GM12878 (cell line): Measurements from ENCODE around the gene RAD51B. TPM values are rescaled to one million over a fixed set of nuclear protein-coding genes. Genes with fewer than 3 reads are reported as not detected.
A peak's percentile ranks its signal among the peaks of the same experiment; 100 is the strongest.

Experiments used
- ATAC-seq: fragments of 200-7000 bp; cut with Tn5 transposase; 3 replicates; pipeline ENCODE4 v1.9.1; 2020; ENCODE audit warnings: mild to moderate bottlenecking, moderate library complexity
- BruUV-seq: library from RNA; stranded (reverse); fragments of 400-500 nt; replicated peaks from 2 replicates; lab custom pipeline; 2021; lab: Mats Ljungman, UMichigan
- CTCF ChIA-PET: fragments of 300-600 bp; sonication (Branson Sonifier 250); formaldehyde crosslinking; extraction: SDS; loops from one replicate; lab custom pipeline; 2021; ENCODE audit warnings: inconsistent platforms; lab: Yijun Ruan, JAX
- POLR2A ChIA-PET: fragments of 350-600 bp; formaldehyde crosslinking; extraction: SDS; loops from one replicate; lab custom pipeline; 2021; ENCODE audit warnings: inconsistent platforms; lab: Charles Lee
- RAD21 ChIA-PET: fragments of 300-600 bp; sonication (Branson Sonifier 250); formaldehyde crosslinking; loops from one replicate; lab custom pipeline; 2023; ENCODE audit warnings: antibody characterized with exemption; ENCODE audit not compliant: unreplicated experiment; lab: Charles Lee
- SMC1A ChIA-PET: fragments of 300-600 bp; sonication (Branson Sonifier 250); formaldehyde crosslinking; loops from one replicate; lab custom pipeline; 2023; ENCODE audit not compliant: unreplicated experiment, uncharacterized antibody; lab: Charles Lee
- DNase-seq: peaks from one replicate; pipeline ENCODE4 v3.0.0-alpha.2; 2011; ENCODE audit warnings: low read depth, low spot score
- FAIRE-seq: peaks from 3 replicates; lab custom pipeline; 2011; peaks lifted over from hg19 to GRCh38; lab: Jason Lieb, UNC
- H2AFZ ChIP-seq: 2 replicates; pipeline ENCODE4 v1.6.0; 2011; ENCODE audit warnings: low read depth, low read length, control low read depth; ENCODE audit not compliant: control insufficient read depth
- H3K27ac ChIP-seq: 2 replicates; pipeline ENCODE4 v1.5.1; 2011; ENCODE audit warnings: control low read depth; ENCODE audit not compliant: control insufficient read depth, insufficient read depth
- H3K27me3 ChIP-seq, 2 experiments: replicated peaks in 1 of 2; 2 replicates each; pipeline versions ENCODE4 v1.6.0 to v1.6.1; 2011; ENCODE audit warnings: low read length in 1 of 2; ENCODE audit not compliant: control insufficient read depth in 2 of 2, insufficient read depth in 2 of 2
- H3K36me3 ChIP-seq, 2 experiments: 2 replicates each; pipeline ENCODE4 v1.5.1; 2011; ENCODE audit warnings: low read length in 1 of 2; ENCODE audit not compliant: control insufficient read depth in 2 of 2, insufficient read depth in 2 of 2
- H3K4me1 ChIP-seq: 2 replicates; pipeline ENCODE4 v1.6.1; 2011; ENCODE audit warnings: mild to moderate bottlenecking, low read length, moderate library complexity, mixed read lengths; ENCODE audit not compliant: control insufficient read depth, insufficient read depth
- H3K4me2 ChIP-seq: 2 replicates; pipeline ENCODE4 v1.6.0; 2011; ENCODE audit warnings: control low read depth; ENCODE audit not compliant: control insufficient read depth, insufficient read depth
- H3K4me3 ChIP-seq: fragments of 200-600 bp; sonication (generic); 2 replicates; pipeline ENCODE4 v1.5.1; 2016
- H3K79me2 ChIP-seq: 2 replicates; pipeline ENCODE4 v1.6.0; 2011; ENCODE audit warnings: low read length; ENCODE audit not compliant: control insufficient read depth, insufficient read depth
- H3K9ac ChIP-seq: 2 replicates; pipeline ENCODE4 v1.8.0; 2011; ENCODE audit warnings: low read length, control low read depth, mixed read lengths; ENCODE audit not compliant: control insufficient read depth, insufficient read depth
- H3K9me3 ChIP-seq: replicated peaks from 3 replicates; pipeline ENCODE4 v1.5.1; 2011; ENCODE audit warnings: mild to moderate bottlenecking, low read length; ENCODE audit not compliant: control insufficient read depth, insufficient read depth
- H4K20me1 ChIP-seq: 2 replicates; pipeline ENCODE4 v1.6.0; 2011; ENCODE audit not compliant: control insufficient read depth, insufficient read depth
- FOS ChIP-seq: IDR thresholded peaks from 3 replicates; pipeline ENCODE4 v1.6.1; 2011; ENCODE audit warnings: borderline replicate concordance; ENCODE audit not compliant: insufficient read length; ENCODE audit errors: extremely low read depth
- HCFC1 ChIP-seq: fragments of 150-350 bp; IDR thresholded peaks from 2 replicates; pipeline ENCODE4 v1.6.1; 2014; ENCODE audit warnings: low read length
- HDAC6 ChIP-seq: fragments of 200-600 bp; sonication (generic); IDR thresholded peaks from one replicate; pipeline ENCODE4 v1.8.0; 2017; ENCODE audit warnings: antibody characterized with exemption; ENCODE audit not compliant: unreplicated experiment
- NFIC ChIP-seq: IDR thresholded peaks from 2 replicates; pipeline ENCODE4 v1.6.1; 2012; ENCODE audit warnings: low read depth, mild to moderate bottlenecking, inconsistent platforms, low read length, moderate library complexity
- SIX5 ChIP-seq: IDR thresholded peaks from 2 replicates; pipeline ENCODE4 v1.6.1; 2011; ENCODE audit warnings: mild to moderate bottlenecking, low read depth, low read length, moderate library complexity; ENCODE audit not compliant: severe bottlenecking
- YY1 ChIP-seq: IDR thresholded peaks from 2 replicates; pipeline ENCODE4 v1.6.1; 2011; ENCODE audit warnings: low read depth, mild to moderate bottlenecking, low read length
- WGBS: methylation state at CpG from one replicate; pipeline ENCODE4 v1.1.6; 2016; ENCODE audit warnings: low lambda C conversion rate; ENCODE audit not compliant: insufficient replicate concordance, insufficient coverage; ENCODE audit errors: missing lambda C conversion rate; 5-methylcytosine and 5-hydroxymethylcytosine counted together
- in situ Hi-C: fragments of 300-500 bp; cut with MboI; formaldehyde crosslinking; loops from 9 replicates; pipeline ENCODE4 v1.14.3; 2018; ENCODE audit warnings: mixed read lengths
- intact Hi-C: fragments of 100-400 bp; cut with micrococcal nuclease; formaldehyde crosslinking; loops from one replicate; pipeline ENCODE4 v1.14.2; 2022; ENCODE audit not compliant: unreplicated experiment
- polyA plus RNA-seq, 11 experiments: library from polyadenylated mRNA; depleted of rRNA in 4 of 11; unstranded in 6 of 11; stranded (reverse) in 5 of 11; fragments of >200 nt; fragmentation: Nextera tagmentation in 4 of 11; fragmentation: Illumina TruSeq in 1 of 11; extraction: Ambion mirVana in 4 of 11; extraction: Trizol in 1 of 11; gene quantifications; 1 replicate in 1 of 11; 2 replicates in 10 of 11; pipeline versions ENCODE4 v1.2.1 to v1.2.3, GENCODE V29; 2011 to 2016; ENCODE audit warnings: inconsistent platforms in 2 of 11, missing spikeins in 2 of 11, low read depth in 1 of 11
- total RNA-seq, 4 experiments: library from RNA; depleted of rRNA in 3 of 4; stranded (reverse); fragments of >200 nt in 3 of 4; fragmentation: Illumina TruSeq in 1 of 4; extraction: Trizol in 1 of 4; gene quantifications; 2 replicates each; pipeline versions ENCODE4 v1.2.1 to v1.2.3, GENCODE V29; 2013 to 2021

The RAD51B gene
- total and polyA plus RNA-seq, 10 of the 15 experiments (the other 5 are each of a cell fraction or from before 2014, with no cell fraction given) = 9.8 to 26.8 (median 21.3) TPM

- no peak for DNase-seq
- ChIA-PET POLR2A (interaction anchor here (0.7 to 4.3 kb wide), 15 partner anchors 8 to 92 kb away, joined by 3 to 25 read pairs (median 10); no protein-coding TSS in a partner anchor), SMC1A (interaction anchor here (0.8 to 12.5 kb wide), 30 partner anchors 8 to 508 kb away, joined by 3 to 151 read pairs (median 12); no protein-coding TSS in a partner anchor), RAD21 (interaction anchor here (1.0 to 13.1 kb wide), 22 partner anchors 8 to 507 kb away, joined by 3 to 197 read pairs (median 11); no protein-coding TSS in a partner anchor), CTCF (interaction anchor here (0.6 to 3.6 kb wide), 13 partner anchors 9 to 479 kb away, joined by 3 to 23 read pairs (median 4); no protein-coding TSS in a partner anchor)
- peak overlapping the region; percentile 79 for H3K27ac ChIP-seq
- H3K79me2 ChIP-seq = no peaks in the 10 kb centered on the region
- H3K27me3 ChIP-seq = no peaks in the 10 kb centered on the region
- no peak overlapping the region for H3K9ac ChIP-seq
- no peak for ATAC-seq
- in situ Hi-C loops = no loop called here
- H3K9me3 ChIP-seq = no peaks in the 10 kb centered on the region
- H3K4me1 ChIP-seq = peaks cover 62% of the 10 kb centered on the region
- no peaks in the 10 kb centered on the region for H3K36me3 ChIP-seq
- no peak for FAIRE-seq
- TSS peak; percentile 78 for BruUV-seq
- peak overlapping the region; percentile 38 for H3K4me2 ChIP-seq
- H3K4me3 ChIP-seq = no peak overlapping the region
- WGBS = 99% methylated on average over 3 of the region's 3 CpGs
- H4K20me1 ChIP-seq = no peaks in the 10 kb centered on the region
- TF ChIP-seq HDAC6 (no peak), FOS (no peak), YY1 (no peak), HCFC1 (no peak), NFIC (no peak), SIX5 (no peak)
- intact Hi-C loops = loop anchor here (2.0 kb wide), 5 partner anchors 25 to 91 kb away; no protein-coding TSS in a partner anchor
- no peak overlapping the region for H2AFZ ChIP-seq
These were observed 492.7 kb downstream of the RAD51B start for GRCh38 chr14:68312300-68312699.
